K562 (cell line): Measurements from ENCODE around the gene IP6K3. TPM values are rescaled to one million over a fixed set of nuclear protein-coding genes. Genes with fewer than 3 reads are reported as not detected.

Source experiments
- ATAC-seq: fragments of 200-7000 bp; cut with Tn5 transposase; 3 replicates; pipeline ENCODE4 v1.9.1; 2020; ENCODE audit warnings: moderate library complexity
- BruUV-seq: library from RNA; stranded (reverse); fragments of 400-500 nt; replicated peaks from 2 replicates; lab custom pipeline; 2021; lab: Mats Ljungman, UMichigan
- CTCF ChIA-PET: fragments of 300-600 bp; formaldehyde crosslinking; extraction: SDS; loops from one replicate; lab custom pipeline; 2021; ENCODE audit warnings: low intra/inter-chr PET ratio; lab: Yijun Ruan, JAX
- POLR2A ChIA-PET: fragments of 300-600, 350-650 bp; sonication (Branson Sonifier 250); formaldehyde crosslinking; extraction: SDS; loops from one replicate; lab custom pipeline; 2021; ENCODE audit warnings: antibody characterized with exemption, inconsistent platforms; lab: Yijun Ruan, JAX
- DNase-seq, 4 experiments: peaks; one replicate each; pipeline versions ENCODE4 v3.0.0 to v3.0.0-alpha.2; 2011 to 2018; ENCODE audit warnings: low spot score in 3 of 4, mixed read lengths in 3 of 4; ENCODE audit errors: extremely low read depth in 1 of 4
- FAIRE-seq: peaks from 2 replicates; lab custom pipeline; 2011; peaks lifted over from hg19 to GRCh38; lab: Jason Lieb, UNC
- H2AFZ ChIP-seq: 2 replicates; pipeline ENCODE4 v1.6.0; 2011; ENCODE audit warnings: low read depth, low read length, control low read depth, inconsistent platforms
- H3K27ac ChIP-seq: fragments of 200-600 bp; 3 replicates; pipeline ENCODE4 v1.8.0; 2011; ENCODE audit warnings: low read depth, mild to moderate bottlenecking, control low read depth, inconsistent platforms, low read length, moderate library complexity, mixed read lengths; ENCODE audit errors: extremely low read depth
- H3K27me3 ChIP-seq, 2 experiments: fragments of 300-600 bp in 1 of 2; 2 replicates in 1 of 2; 3 replicates in 1 of 2; pipeline versions ENCODE4 v1.6.0 to v1.8.0; 2011; ENCODE audit warnings: inconsistent platforms in 2 of 2, low read length in 2 of 2, mild to moderate bottlenecking in 1 of 2, mixed read lengths in 1 of 2, moderate library complexity in 1 of 2; ENCODE audit not compliant: control insufficient read depth in 2 of 2, insufficient read depth in 2 of 2
- H3K36me3 ChIP-seq: fragments of 300-600 bp; 3 replicates; pipeline ENCODE4 v1.8.0; 2011; ENCODE audit warnings: mild to moderate bottlenecking, low read length, inconsistent platforms; ENCODE audit not compliant: control insufficient read depth, insufficient read depth
- H3K4me1 ChIP-seq, 2 experiments: fragments of 200-600 bp in 1 of 2; replicated peaks in 1 of 2; 2 replicates in 1 of 2; 3 replicates in 1 of 2; pipeline versions ENCODE4 v1.5.1 to v1.8.0; 2011; ENCODE audit warnings: inconsistent platforms in 2 of 2, low read length in 2 of 2, mild to moderate bottlenecking in 1 of 2, mixed read lengths in 1 of 2, moderate library complexity in 1 of 2; ENCODE audit not compliant: control insufficient read depth in 2 of 2, insufficient read depth in 2 of 2
- H3K4me2 ChIP-seq: 2 replicates; pipeline ENCODE4 v1.6.1; 2011; ENCODE audit warnings: low read length, control low read depth, inconsistent platforms, mixed read lengths; ENCODE audit not compliant: insufficient read depth
- H3K4me3 ChIP-seq: fragments of 200-600 bp; sonication (generic), shearing (Covaris generic); 2 replicates; pipeline ENCODE4 v1.5.1; 2016; ENCODE audit warnings: control low read depth, inconsistent platforms
- H3K79me2 ChIP-seq: fragments of 200-600 bp; 3 replicates; pipeline ENCODE4 v1.8.0; 2011; ENCODE audit warnings: low read length, inconsistent platforms; ENCODE audit not compliant: control insufficient read depth, insufficient read depth
- H3K9ac ChIP-seq, 2 experiments: 2 replicates each; pipeline versions ENCODE4 v1.6.0 to v1.6.1; 2011; ENCODE audit warnings: low read depth in 2 of 2, low read length in 2 of 2, control low read depth in 1 of 2, inconsistent platforms in 1 of 2, mild to moderate bottlenecking in 1 of 2, mixed read lengths in 1 of 2; ENCODE audit not compliant: insufficient read depth in 1 of 2
- H3K9me1 ChIP-seq: one replicate; pipeline ENCODE4 v1.6.0; 2011; ENCODE audit warnings: inconsistent platforms, mild to moderate bottlenecking, low read length, moderate library complexity; ENCODE audit not compliant: control insufficient read depth, insufficient read depth
- H3K9me3 ChIP-seq: replicated peaks from 2 replicates; pipeline ENCODE4 v1.5.1; 2011; ENCODE audit warnings: low read depth, low read length, inconsistent platforms; ENCODE audit not compliant: control insufficient read depth, insufficient read depth
- H4K20me1 ChIP-seq: replicated peaks from 2 replicates; pipeline ENCODE4 v1.6.1; 2011; ENCODE audit warnings: low read length, inconsistent platforms, mixed read lengths; ENCODE audit not compliant: control insufficient read depth, insufficient read depth
- ETV6 ChIP-seq, 3 experiments: fragments of 150-350 bp in 1 of 3; sonication (generic) in 1 of 3; formaldehyde crosslinking in 1 of 3; IDR thresholded peaks; 2 replicates each; pipeline versions ENCODE4 v1.6.1 to v1.8.0; 2014 to 2022; ENCODE audit warnings: borderline replicate concordance in 2 of 3, low read depth in 2 of 3, antibody characterized with exemption in 1 of 3, low read length in 1 of 3, mild to moderate bottlenecking in 1 of 3, missing genetic modification reagents in 1 of 3
- RREB1 ChIP-seq: fragments of 250-450 bp; sonication (Bioruptor Pico); IDR thresholded peaks from 2 replicates; pipeline ENCODE4 v1.4.0; 2020
- SOX6 ChIP-seq: fragments of 450-650 bp; IDR thresholded peaks from 2 replicates; pipeline ENCODE4 v1.6.1; 2014; ENCODE audit warnings: mild to moderate bottlenecking
- ZBTB34 ChIP-seq: fragments of 250-450 bp; sonication (Bioruptor Pico); IDR thresholded peaks from 2 replicates; pipeline ENCODE4 v1.8.0; 2021; ENCODE audit warnings: mild to moderate bottlenecking, moderate library complexity
- ZNF146 ChIP-seq: IDR thresholded peaks from one replicate; pipeline ENCODE4 v1.6.1; 2018; ENCODE audit warnings: missing compliant biosample characterization; ENCODE audit not compliant: unreplicated experiment
- ZNF699 ChIP-seq: fragments of 250-450 bp; sonication (Bioruptor Pico); IDR thresholded peaks from 2 replicates; pipeline ENCODE4 v1.8.0; 2021; ENCODE audit warnings: mild to moderate bottlenecking, moderate library complexity; ENCODE audit not compliant: insufficient replicate concordance
- WGBS: fragments of 100-300 bp; shearing (Covaris generic); methylation state at CpG from one replicate; pipeline ENCODE4 v1.1.6; 2016; ENCODE audit warnings: low coverage, mixed read lengths; ENCODE audit not compliant: insufficient coverage; ENCODE audit errors: missing lambda C conversion rate; 5-methylcytosine and 5-hydroxymethylcytosine counted together
- in situ Hi-C: fragments of 300-500 bp; cut with MboI; formaldehyde crosslinking; loops from 4 replicates; pipeline ENCODE4 v1.15.0; 2018; ENCODE audit warnings: inconsistent platforms, mixed read lengths
- intact Hi-C: fragments of 100-400 bp; cut with micrococcal nuclease; formaldehyde crosslinking; loops from 2 replicates; pipeline ENCODE4 v1.14.2; 2022
- polyA plus RNA-seq, 8 experiments: library from polyadenylated mRNA; depleted of rRNA in 4 of 8; stranded (reverse) in 5 of 8; unstranded in 3 of 8; fragments of >200 nt; fragmentation: Nextera tagmentation in 2 of 8; fragmentation: Illumina TruSeq in 1 of 8; extraction: Ambion mirVana in 2 of 8; extraction: Trizol in 1 of 8; gene quantifications; 2 replicates each; pipeline versions ENCODE4 v1.2.1 to v1.2.3, GENCODE V29; 2011 to 2014; ENCODE audit warnings: inconsistent platforms in 1 of 8, missing spikeins in 1 of 8
- total RNA-seq, 7 experiments: library from RNA; depleted of rRNA in 6 of 7; stranded (reverse); fragments of >200 nt in 6 of 7; fragmentation: Illumina TruSeq in 2 of 7; extraction: Trizol in 2 of 7; gene quantifications; 2 replicates each; pipeline versions ENCODE4 v1.2.1 to v1.2.3, GENCODE V29; 2011 to 2021; ENCODE audit warnings: low replicate concordance in 1 of 7

Gene IP6K3
- total and polyA plus RNA-seq, 9 of the 15 experiments (the other 6 are each of a cell fraction or from before 2014, with no cell fraction given) = not detected

GRCh38 chr6:33689148-33689494, 57.6 kb downstream of the IP6K3 start:
- ChIA-PET CTCF (no interaction called here), POLR2A (interaction anchor here (1.2 kb wide), 1 partner anchor 19 kb away, joined by 4 read pairs; no protein-coding TSS in a partner anchor)
- WGBS = 84% methylated on average over 12 of the region's 12 CpGs
- no peaks in the 10 kb centered on the region for H3K79me2 ChIP-seq
- H4K20me1 ChIP-seq = peaks cover 9% of the 10 kb centered on the region; the same call in 1 of the 2 replicates
- H3K4me3 ChIP-seq = no peak overlapping the region
- BruUV-seq = no TSS peak
- DNase-seq = no peak
- H2AFZ ChIP-seq = no peak overlapping the region
- H3K4me1 ChIP-seq = peaks cover 0 to 18% of the 10 kb centered on the region in 2 experiments; a peak in 3 of 5 replicates
- H3K9ac ChIP-seq = no peak overlapping the region
- no peak overlapping the region for H3K4me2 ChIP-seq
- intact Hi-C loops (no loop called here), in situ Hi-C loops (no loop called here)
- no peak for FAIRE-seq
- no peaks in the 10 kb centered on the region for H3K9me3 ChIP-seq
- H3K9me1 ChIP-seq = no peaks in the 10 kb centered on the region
- H3K36me3 ChIP-seq = peaks cover 98% of the 10 kb centered on the region; the same call in 2 of the 3 replicates
- ATAC-seq = no peak
- H3K27me3 ChIP-seq = no peaks in the 10 kb centered on the region
- H3K27ac ChIP-seq = no peak overlapping the region
- TF ChIP-seq ZNF699 = no peak
- TF ChIP-seq ETV6 (IDR thresholded peaks at IDR 0.05; ENCODE audit: borderline replicate concordance in 1 of 2, low read depth in 2 of 2, low read length in 1 of 2) = no peak
- TF ChIP-seq ETV6 (CRISPR knock-in tag; IDR thresholded peaks at IDR 0.05; ENCODE audit: borderline replicate concordance) = no peak
- no peak for TF ChIP-seq ZNF146 (CRISPR knock-in tag)
- no peak for TF ChIP-seq ZBTB34 (CRISPR knock-in tag)
- no peak for TF ChIP-seq SOX6
- TF ChIP-seq RREB1 (CRISPR knock-in tag) = no peak
